IMR-90 (cell line): ENCODE measurements around the gene FLT3LG. TPM values are rescaled to one million over a fixed set of nuclear protein-coding genes. Genes with fewer than 3 reads are reported as not detected.

Experiments used
- ATAC-seq: fragments of 200-7000 bp; cut with Tn5 transposase; 2 replicates; pipeline ENCODE4 v1.9.1; 2020; ENCODE audit warnings: low read depth, mild to moderate bottlenecking, moderate library complexity
- BruUV-seq: library from RNA; stranded (reverse); fragments of 400-500 nt; replicated peaks from 2 replicates; lab custom pipeline; 2021; lab: Mats Ljungman, UMichigan
- CTCF ChIA-PET: fragments of 300-600 bp; formaldehyde crosslinking; extraction: SDS; loops from one replicate; lab custom pipeline; 2021; ENCODE audit warnings: antibody characterized with exemption; lab: Yijun Ruan, JAX
- POLR2A ChIA-PET: fragments of 300-600 bp; sonication (Branson Sonifier 250); formaldehyde crosslinking; loops from one replicate; lab custom pipeline; 2022; ENCODE audit warnings: antibody characterized with exemption; ENCODE audit not compliant: unreplicated experiment; lab: Charles Lee
- DNase-seq: peaks from one replicate; pipeline ENCODE4 v3.0.0; 2013
- H2AFZ ChIP-seq: replicated peaks from 2 replicates; pipeline ENCODE3; 2013; ENCODE audit warnings: low read length, mild to moderate bottlenecking; ENCODE audit not compliant: poor library complexity
- H2AK5ac ChIP-seq: 2 replicates; pipeline ENCODE4 v1.6.1; 2013; ENCODE audit warnings: low read depth, low read length, inconsistent platforms
- H2AK9ac ChIP-seq: replicated peaks from 2 replicates; pipeline ENCODE3; 2013; ENCODE audit warnings: mild to moderate bottlenecking, low read depth, low read length, moderate library complexity; ENCODE audit not compliant: poor library complexity
- H2BK120ac ChIP-seq: 2 replicates; pipeline ENCODE4 v1.6.1; 2013; ENCODE audit warnings: low read depth, low read length, inconsistent platforms
- H2BK15ac ChIP-seq: 3 replicates; pipeline ENCODE4 v1.6.1; 2013; ENCODE audit warnings: low read depth, low read length, inconsistent platforms
- H2BK20ac ChIP-seq: 2 replicates; pipeline ENCODE4 v1.6.1; 2013; ENCODE audit warnings: low read depth, mild to moderate bottlenecking, inconsistent platforms, low read length, moderate library complexity
- H2BK5ac ChIP-seq: 2 replicates; pipeline ENCODE4 v1.6.1; 2013; ENCODE audit warnings: mild to moderate bottlenecking, low read depth, low read length, inconsistent platforms; ENCODE audit not compliant: poor library complexity, severe bottlenecking
- H3K14ac ChIP-seq: replicated peaks from 2 replicates; pipeline ENCODE4 v1.6.1; 2013; ENCODE audit warnings: low read depth, low read length, inconsistent platforms
- H3K18ac ChIP-seq: 2 replicates; pipeline ENCODE4 v1.6.1; 2013; ENCODE audit warnings: low read depth, low read length, control low read depth
- H3K23ac ChIP-seq: 2 replicates; pipeline ENCODE4 v1.6.1; 2013; ENCODE audit warnings: low read depth, low read length, inconsistent platforms
- H3K27ac ChIP-seq: 2 replicates; pipeline ENCODE4 v1.5.1; 2013; ENCODE audit warnings: mild to moderate bottlenecking, control low read depth, low read length; ENCODE audit not compliant: insufficient read depth
- H3K27me3 ChIP-seq: 2 replicates; pipeline ENCODE4 v1.6.1; 2013; ENCODE audit warnings: low read length; ENCODE audit not compliant: control insufficient read depth, insufficient read depth
- H3K36me3 ChIP-seq: 2 replicates; pipeline ENCODE4 v1.6.1; 2013; ENCODE audit warnings: low read length, mixed read lengths; ENCODE audit not compliant: control insufficient read depth, insufficient read depth
- H3K4ac ChIP-seq: 2 replicates; pipeline ENCODE4 v1.6.1; 2013; ENCODE audit warnings: low read depth, low read length, inconsistent platforms
- H3K4me1 ChIP-seq: 2 replicates; pipeline ENCODE4 v1.6.1; 2013; ENCODE audit warnings: low read length, mixed read lengths; ENCODE audit not compliant: control insufficient read depth, insufficient read depth
- H3K4me2 ChIP-seq: 2 replicates; pipeline ENCODE4 v1.6.1; 2013; ENCODE audit warnings: low read depth, mild to moderate bottlenecking, control low read depth, low read length, moderate library complexity
- H3K4me3 ChIP-seq: 2 replicates; pipeline ENCODE4 v1.5.1; 2013; ENCODE audit warnings: low read depth, mild to moderate bottlenecking, control low read depth, low read length, moderate library complexity; ENCODE audit not compliant: insufficient read depth
- H3K56ac ChIP-seq: 2 replicates; pipeline ENCODE4 v1.6.1; 2013; ENCODE audit warnings: low read length, inconsistent platforms; ENCODE audit not compliant: insufficient read depth; ENCODE audit errors: extremely low read depth
- H3K79me1 ChIP-seq, 2 experiments: 2 replicates each; pipeline ENCODE4 v1.6.1; 2013; ENCODE audit warnings: low read length in 2 of 2, inconsistent platforms in 1 of 2, low read depth in 1 of 2
- H3K9ac ChIP-seq: 2 replicates; pipeline ENCODE4 v1.6.1; 2013; ENCODE audit warnings: low read depth, low read length, control low read depth
- H3K9me1 ChIP-seq: 2 replicates; pipeline ENCODE4 v1.6.1; 2013; ENCODE audit warnings: low read length, inconsistent platforms; ENCODE audit not compliant: insufficient read depth
- H3K9me3 ChIP-seq: 2 replicates; pipeline ENCODE4 v1.6.1; 2013; ENCODE audit warnings: low read length; ENCODE audit not compliant: control insufficient read depth, insufficient read depth
- H4K20me1 ChIP-seq: 2 replicates; pipeline ENCODE4 v1.6.1; 2013; ENCODE audit warnings: low read length, inconsistent platforms; ENCODE audit not compliant: insufficient read depth
- H4K5ac ChIP-seq: 2 replicates; pipeline ENCODE4 v1.6.1; 2013; ENCODE audit warnings: mild to moderate bottlenecking, low read depth, low read length, control low read depth
- H4K8ac ChIP-seq, 2 experiments: 2 replicates each; pipeline ENCODE4 v1.6.1; 2013; ENCODE audit warnings: low read depth in 2 of 2, low read length in 2 of 2, control low read depth in 1 of 2, inconsistent platforms in 1 of 2
- H4K91ac ChIP-seq: 2 replicates; pipeline ENCODE4 v1.6.1; 2013; ENCODE audit warnings: low read depth, low read length, inconsistent platforms; ENCODE audit not compliant: insufficient read depth
- BHLHE40 ChIP-seq: fragments of 150-350 bp; IDR thresholded peaks from 2 replicates; pipeline ENCODE4 v1.6.1; 2016; ENCODE audit warnings: mild to moderate bottlenecking, low read depth, low read length
- CEBPB ChIP-seq: IDR thresholded peaks from 2 replicates; pipeline ENCODE4 v1.6.1; 2012; ENCODE audit warnings: low read depth, low read length, improper control_type of control experiment
- CHD1 ChIP-seq: IDR thresholded peaks from 2 replicates; pipeline ENCODE4 v1.6.1; 2012; ENCODE audit warnings: low read depth, low read length, improper control_type of control experiment
- CTCF ChIP-seq: conservative IDR thresholded peaks from 2 replicates; pipeline ENCODE4 v1.5.1; 2012; ENCODE audit warnings: mild to moderate bottlenecking, low read depth, low read length, improper control_type of control experiment
- FOS ChIP-seq: fragments of 150-350 bp; IDR thresholded peaks from 2 replicates; pipeline ENCODE4 v1.6.1; 2016; ENCODE audit warnings: low read depth, low read length
- MAFK ChIP-seq: IDR thresholded peaks from 2 replicates; pipeline ENCODE4 v1.6.1; 2012; ENCODE audit warnings: low read depth, low read length, improper control_type of control experiment
- MAZ ChIP-seq: IDR thresholded peaks from 2 replicates; pipeline ENCODE4 v1.6.1; 2012; ENCODE audit warnings: low read depth, mild to moderate bottlenecking, low read length, improper control_type of control experiment, moderate library complexity, borderline replicate concordance
- MXI1 ChIP-seq: IDR thresholded peaks from 2 replicates; pipeline ENCODE4 v1.6.1; 2012; ENCODE audit warnings: low read depth, mild to moderate bottlenecking, low read length, moderate library complexity, borderline replicate concordance
- NFE2L2 ChIP-seq: fragments of 150-350 bp; IDR thresholded peaks from 2 replicates; pipeline ENCODE4 v1.6.1; 2016; ENCODE audit warnings: low read depth, mild to moderate bottlenecking, low read length
- POLR2A ChIP-seq: IDR thresholded peaks from 2 replicates; pipeline ENCODE4 v1.6.1; 2012; ENCODE audit warnings: mild to moderate bottlenecking, low read depth, low read length
- RAD21 ChIP-seq: IDR thresholded peaks from 2 replicates; pipeline ENCODE4 v1.6.1; 2012; ENCODE audit warnings: low read length, improper control_type of control experiment
- RCOR1 ChIP-seq: IDR thresholded peaks from 2 replicates; pipeline ENCODE4 v1.6.1; 2012; ENCODE audit warnings: mild to moderate bottlenecking, low read length, improper control_type of control experiment; ENCODE audit not compliant: insufficient replicate concordance
- RFX5 ChIP-seq: IDR thresholded peaks from 2 replicates; pipeline ENCODE4 v1.8.0; 2012; ENCODE audit warnings: low read depth, mild to moderate bottlenecking, low read length, moderate library complexity
- SMC3 ChIP-seq: fragments of 150-350 bp; IDR thresholded peaks from 2 replicates; pipeline ENCODE4 v1.6.1; 2016; ENCODE audit warnings: low read depth, mild to moderate bottlenecking, antibody characterized with exemption, low read length, moderate library complexity
- WGBS, 2 experiments: methylation state at CpG; one replicate each; pipeline versions ENCODE4 v1.1.5 to v1.1.7; 2013; ENCODE audit warnings: missing lambda C conversion rate in 2 of 2; ENCODE audit not compliant: insufficient read length in 1 of 2; ENCODE audit errors: extremely low coverage in 2 of 2; 5-methylcytosine and 5-hydroxymethylcytosine counted together
- dilution Hi-C: fragments of 300-500 bp; cut with HindIII; formaldehyde crosslinking; loops from one replicate; pipeline ENCODE4 v1.14.3; 2018; ENCODE audit warnings: low sequenced_read_pairs; ENCODE audit not compliant: unreplicated experiment
- in situ Hi-C: fragments of 300-500 bp; cut with MboI; formaldehyde crosslinking; loops from 3 replicates; pipeline ENCODE4 v1.14.3; 2019; ENCODE audit warnings: low sequenced_read_pairs, inconsistent platforms, mixed read lengths
- intact Hi-C: fragments of 100-400 bp; cut with micrococcal nuclease; formaldehyde crosslinking; loops from 2 replicates; pipeline ENCODE4 v1.10.0; 2022
- polyA plus RNA-seq, 3 experiments: library from polyadenylated mRNA; depleted of rRNA; stranded (reverse); fragments of >200 nt; gene quantifications; 2 replicates each; pipeline ENCODE4 v1.2.3, GENCODE V29; 2012; ENCODE audit warnings: low replicate concordance in 1 of 3
- total RNA-seq: library from RNA; depleted of rRNA; stranded (reverse); fragments of >200 nt; gene quantifications from 2 replicates; pipeline ENCODE4 v1.2.3, GENCODE V29; 2012
- TF ChIP-seq, protein P1 (sequence below): fragments of 150-350 bp; IDR thresholded peaks from 2 replicates; pipeline ENCODE4 v1.6.1; 2017; ENCODE audit warnings: mild to moderate bottlenecking, antibody characterized with exemption, low read length, low read depth
- TF ChIP-seq, protein P2 (sequence below): fragments of 150-350 bp; IDR thresholded peaks from 2 replicates; pipeline ENCODE4 v1.6.1; 2016; ENCODE audit warnings: low read depth, mild to moderate bottlenecking, low read length, moderate library complexity, borderline replicate concordance

Gene FLT3LG
- total and polyA plus RNA-seq, 2 of the 4 experiments (the other 2 are of a cell fraction): 0.90 to 8.3 TPM

GRCh38 chr19:49499030-49499670, 25.1 kb downstream of the FLT3LG start:
- H3K56ac ChIP-seq: no peak overlapping the region
- TF ChIP-seq RAD21 (no peak), RFX5 (no peak), CTCF (no peak), MAZ (no peak), RCOR1 (no peak), FOS (no peak), BHLHE40 (no peak), MXI1 (no peak), POLR2A (no peak), MAFK (no peak), NFE2L2 (no peak), SMC3 (no peak), CEBPB (no peak), CHD1 (no peak)
- TF ChIP-seq, protein P1, sequence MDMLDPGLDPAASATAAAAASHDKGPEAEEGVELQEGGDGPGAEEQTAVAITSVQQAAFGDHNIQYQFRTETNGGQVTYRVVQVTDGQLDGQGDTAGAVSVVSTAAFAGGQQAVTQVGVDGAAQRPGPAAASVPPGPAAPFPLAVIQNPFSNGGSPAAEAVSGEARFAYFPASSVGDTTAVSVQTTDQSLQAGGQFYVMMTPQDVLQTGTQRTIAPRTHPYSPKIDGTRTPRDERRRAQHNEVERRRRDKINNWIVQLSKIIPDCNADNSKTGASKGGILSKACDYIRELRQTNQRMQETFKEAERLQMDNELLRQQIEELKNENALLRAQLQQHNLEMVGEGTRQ: no peak
- TF ChIP-seq, protein P2, sequence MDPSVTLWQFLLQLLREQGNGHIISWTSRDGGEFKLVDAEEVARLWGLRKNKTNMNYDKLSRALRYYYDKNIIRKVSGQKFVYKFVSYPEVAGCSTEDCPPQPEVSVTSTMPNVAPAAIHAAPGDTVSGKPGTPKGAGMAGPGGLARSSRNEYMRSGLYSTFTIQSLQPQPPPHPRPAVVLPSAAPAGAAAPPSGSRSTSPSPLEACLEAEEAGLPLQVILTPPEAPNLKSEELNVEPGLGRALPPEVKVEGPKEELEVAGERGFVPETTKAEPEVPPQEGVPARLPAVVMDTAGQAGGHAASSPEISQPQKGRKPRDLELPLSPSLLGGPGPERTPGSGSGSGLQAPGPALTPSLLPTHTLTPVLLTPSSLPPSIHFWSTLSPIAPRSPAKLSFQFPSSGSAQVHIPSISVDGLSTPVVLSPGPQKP: no peak
- no peak overlapping the region for H3K27ac ChIP-seq
- no peak overlapping the region for H4K8ac ChIP-seq
- no peak overlapping the region for H3K4ac ChIP-seq
- 92% methylated on average over 13 of the region's 19 CpGs; no CpG with 5 or more reads in 1 of the 2 experiments for WGBS, 2 experiments
- H3K9ac ChIP-seq: no peak overlapping the region
- peaks cover 29% of the 10 kb centered on the region for H4K20me1 ChIP-seq
- 0 out of 2 replicates have a peak overlapping the region, but pooled peaks have one; percentile 24 for H3K23ac ChIP-seq
- ChIA-PET POLR2A (no interaction called here), CTCF (no interaction called here)
- dilution Hi-C loops (no loop called here), intact Hi-C loops (no loop called here), in situ Hi-C loops (loop anchor here (10.0 kb wide), 1 partner anchor 166 kb away; the partner anchor contains the start of genes BCL2L12 and IRF3)
- H2AFZ ChIP-seq: peak overlapping the region; percentile 27
- H4K91ac ChIP-seq: no peak overlapping the region
- no peak overlapping the region for H3K4me2 ChIP-seq
- no peak overlapping the region for H2BK120ac ChIP-seq
- no peaks in the 10 kb centered on the region for H3K27me3 ChIP-seq
- no peak overlapping the region for H3K14ac ChIP-seq
- H3K4me3 ChIP-seq: no peak overlapping the region
- no peak for DNase-seq
- H3K79me1 ChIP-seq: peaks cover 21 to 38% of the 10 kb centered on the region in 2 experiments
- no peak overlapping the region for H2AK5ac ChIP-seq
- H3K18ac ChIP-seq: no peak overlapping the region
- ATAC-seq: no peak
- no peak overlapping the region for H2AK9ac ChIP-seq
- H2BK20ac ChIP-seq: no peak overlapping the region
- no peaks in the 10 kb centered on the region for H3K9me1 ChIP-seq
- H2BK15ac ChIP-seq: no peak overlapping the region
- no peaks in the 10 kb centered on the region for H3K9me3 ChIP-seq
- BruUV-seq: no TSS peak
- peaks cover 32% of the 10 kb centered on the region for H3K36me3 ChIP-seq
- no peak overlapping the region for H2BK5ac ChIP-seq
- H3K4me1 ChIP-seq: peaks cover 10% of the 10 kb centered on the region
- no peak overlapping the region for H4K5ac ChIP-seq
